Measurements from ENCODE around the gene GOLGA5. TPM values are rescaled to one million over a fixed set of nuclear protein-coding genes. Genes with fewer than 3 reads are reported as not detected.

The GOLGA5 gene
- total and polyA plus RNA-seq, 2 experiments from 2014 or later: 50.0 to 62.4 TPM

- Histone ChIP-seq H3K4me3 (no peak overlapping the region), H3K4me2 (no peak overlapping the region), H3K4me1 (ENCODE audit: insufficient read depth) (no peaks in the 10 kb centered on the region), H3K9me3 (ENCODE audit: low read depth) (no peaks in the 10 kb centered on the region), H3K79me2 (no peaks in the 10 kb centered on the region), H2AFZ (no peak overlapping the region), H3K27ac (no peak overlapping the region), H3K9me2 (replicated peaks; ENCODE audit: insufficient read depth) (no peaks in the 10 kb centered on the region), H3K27me3 (no peaks in the 10 kb centered on the region), H3K36me3 (replicated peaks; ENCODE audit: insufficient read depth, low read depth) (no peaks in the 10 kb centered on the region), H4K20me1 (ENCODE audit: insufficient read depth, poor library complexity, severe bottlenecking) (no peaks in the 10 kb centered on the region)
- TF ChIP-seq CTCF (IDR thresholded peaks at IDR 0.05; ENCODE audit: poor library complexity): no peak
- TF ChIP-seq EZH2phosphoT487 (IDR thresholded peaks at IDR 0.05; ENCODE audit: low read depth, severe bottlenecking, unreplicated experiment): no peak
- TF ChIP-seq EZH2 (IDR thresholded peaks at IDR 0.05; ENCODE audit: borderline replicate concordance): no peak
- 85% methylated on average over 7 of the region's 7 CpGs for WGBS (ENCODE audit: low lambda C conversion rate, missing lambda C conversion rate)
- no peak for DNase-seq (ENCODE audit: low spot score)
Measured at GRCh38 chr14:92780444-92781232, 13.5 kb upstream of the GOLGA5 start.

DNA sequence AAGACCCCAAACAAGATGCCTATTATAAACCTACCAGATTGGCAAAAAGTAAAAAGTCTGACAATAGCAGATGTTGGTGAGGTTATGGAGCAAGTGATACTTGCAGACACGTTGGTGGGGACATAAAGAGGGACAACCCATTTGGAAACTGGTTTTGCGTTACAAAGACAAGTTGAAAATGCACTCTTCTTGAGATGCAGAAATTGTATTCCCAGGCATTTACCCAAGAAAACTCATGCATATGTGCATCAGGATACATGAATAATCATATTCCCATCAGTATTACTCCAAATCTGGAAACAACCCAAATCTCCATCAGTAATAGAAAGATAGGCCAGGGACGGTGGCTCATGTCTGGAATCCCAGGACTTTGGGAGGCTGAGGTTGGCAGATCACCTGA is 12.8 kb upstream of the GOLGA5 start:
- Histone ChIP-seq H3K79me2 (no peaks in the 10 kb centered on the region), H2AFZ (no peak overlapping the region), H3K4me3 (no peak overlapping the region), H3K4me1 (ENCODE audit: insufficient read depth) (peaks cover under 1% of the 10 kb centered on the region), H3K36me3 (replicated peaks; ENCODE audit: insufficient read depth, low read depth) (no peaks in the 10 kb centered on the region), H3K9me3 (ENCODE audit: low read depth) (peaks cover under 1% of the 10 kb centered on the region), H3K27me3 (no peaks in the 10 kb centered on the region), H3K9me2 (replicated peaks; ENCODE audit: insufficient read depth) (no peaks in the 10 kb centered on the region), H3K27ac (no peak overlapping the region), H4K20me1 (ENCODE audit: insufficient read depth, poor library complexity, severe bottlenecking) (no peaks in the 10 kb centered on the region), H3K4me2 (no peak overlapping the region)
- TF ChIP-seq EZH2 (IDR thresholded peaks at IDR 0.05; ENCODE audit: borderline replicate concordance) (no peak), EZH2phosphoT487 (IDR thresholded peaks at IDR 0.05; ENCODE audit: low read depth, severe bottlenecking, unreplicated experiment) (no peak), CTCF (IDR thresholded peaks at IDR 0.05; ENCODE audit: poor library complexity) (no peak)
- no peak for DNase-seq (ENCODE audit: low spot score)
- 90% methylated on average over 3 of the region's 3 CpGs for WGBS (ENCODE audit: low lambda C conversion rate, missing lambda C conversion rate)

- no peak overlapping the region for H3K4me2 ChIP-seq
Measured at GRCh38 chr14:92783813-92784431, 10.2 kb upstream of the GOLGA5 start.

More at GRCh38 chr14:92783813-92784431, 10.2 kb upstream of the GOLGA5 start:
- Histone ChIP-seq H3K9me2 (replicated peaks; ENCODE audit: insufficient read depth) (no peaks in the 10 kb centered on the region), H3K79me2 (no peaks in the 10 kb centered on the region), H4K20me1 (ENCODE audit: insufficient read depth, poor library complexity, severe bottlenecking) (no peaks in the 10 kb centered on the region), H3K9me3 (ENCODE audit: low read depth) (peaks cover 9% of the 10 kb centered on the region), H3K27me3 (no peaks in the 10 kb centered on the region), H2AFZ (no peak overlapping the region), H3K4me3 (no peak overlapping the region), H3K4me1 (ENCODE audit: insufficient read depth) (peaks cover 4% of the 10 kb centered on the region), H3K36me3 (replicated peaks; ENCODE audit: insufficient read depth, low read depth) (no peaks in the 10 kb centered on the region), H3K27ac (no peak overlapping the region)
- 74% methylated on average over 2 of the region's 2 CpGs for WGBS (ENCODE audit: low lambda C conversion rate, missing lambda C conversion rate)
- TF ChIP-seq EZH2 (IDR thresholded peaks at IDR 0.05; ENCODE audit: borderline replicate concordance) (no peak), CTCF (IDR thresholded peaks at IDR 0.05; ENCODE audit: poor library complexity) (peak; percentile 73), EZH2phosphoT487 (IDR thresholded peaks at IDR 0.05; ENCODE audit: low read depth, severe bottlenecking, unreplicated experiment) (no peak)
- peak; percentile 71 for DNase-seq (ENCODE audit: low spot score)
